ENCODE measurements around the gene SLC2A10. TPM values are rescaled to one million over a fixed set of nuclear protein-coding genes. Genes with fewer than 3 reads are reported as not detected.

SLC2A10 gene
- total RNA-seq, 1 donor from 2014 or later = 19.4 TPM

DNA sequence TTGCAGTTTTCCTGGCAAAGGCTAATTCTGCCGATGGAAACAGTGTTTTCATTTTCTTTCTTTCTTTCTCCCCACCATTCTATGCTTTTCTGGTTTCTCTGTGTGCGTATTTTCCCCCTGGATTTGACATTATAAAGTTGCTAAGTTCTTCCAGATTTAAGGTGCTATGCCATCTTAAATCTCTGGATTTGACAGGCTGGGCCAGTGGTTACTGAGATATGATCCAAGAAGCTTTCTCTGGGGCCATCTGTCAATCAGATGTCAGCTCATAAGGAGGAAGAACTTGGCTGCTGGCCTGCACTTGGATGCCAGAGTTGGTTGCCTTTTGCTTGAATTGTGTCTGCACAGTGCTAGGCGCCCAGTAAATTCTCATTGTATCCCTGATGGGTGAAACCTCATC lies 39.7 kb downstream of the SLC2A10 start:
- H3K27ac Mint-ChIP-seq (ENCODE audit: unreplicated experiment) = no peak overlapping the region
- H3K36me3 Mint-ChIP-seq (ENCODE audit: low read depth, unreplicated experiment) = no peaks in the 10 kb centered on the region
- TF ChIP-seq, protein P1, sequence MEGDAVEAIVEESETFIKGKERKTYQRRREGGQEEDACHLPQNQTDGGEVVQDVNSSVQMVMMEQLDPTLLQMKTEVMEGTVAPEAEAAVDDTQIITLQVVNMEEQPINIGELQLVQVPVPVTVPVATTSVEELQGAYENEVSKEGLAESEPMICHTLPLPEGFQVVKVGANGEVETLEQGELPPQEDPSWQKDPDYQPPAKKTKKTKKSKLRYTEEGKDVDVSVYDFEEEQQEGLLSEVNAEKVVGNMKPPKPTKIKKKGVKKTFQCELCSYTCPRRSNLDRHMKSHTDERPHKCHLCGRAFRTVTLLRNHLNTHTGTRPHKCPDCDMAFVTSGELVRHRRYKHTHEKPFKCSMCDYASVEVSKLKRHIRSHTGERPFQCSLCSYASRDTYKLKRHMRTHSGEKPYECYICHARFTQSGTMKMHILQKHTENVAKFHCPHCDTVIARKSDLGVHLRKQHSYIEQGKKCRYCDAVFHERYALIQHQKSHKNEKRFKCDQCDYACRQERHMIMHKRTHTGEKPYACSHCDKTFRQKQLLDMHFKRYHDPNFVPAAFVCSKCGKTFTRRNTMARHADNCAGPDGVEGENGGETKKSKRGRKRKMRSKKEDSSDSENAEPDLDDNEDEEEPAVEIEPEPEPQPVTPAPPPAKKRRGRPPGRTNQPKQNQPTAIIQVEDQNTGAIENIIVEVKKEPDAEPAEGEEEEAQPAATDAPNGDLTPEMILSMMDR (IDR thresholded peaks at IDR 0.05; ENCODE audit: unreplicated experiment) = no peak
- H3K4me3 Mint-ChIP-seq (ENCODE audit: unreplicated experiment) = no peak overlapping the region
- H3K4me1 Mint-ChIP-seq (ENCODE audit: unreplicated experiment) = no peaks in the 10 kb centered on the region
- DNase-seq (ENCODE audit: low spot score) = no peak
- H3K9me3 Mint-ChIP-seq (ENCODE audit: unreplicated experiment) = no peaks in the 10 kb centered on the region
- peaks cover 5% of the 10 kb centered on the region for H3K27me3 Mint-ChIP-seq (ENCODE audit: unreplicated experiment)

DNA sequence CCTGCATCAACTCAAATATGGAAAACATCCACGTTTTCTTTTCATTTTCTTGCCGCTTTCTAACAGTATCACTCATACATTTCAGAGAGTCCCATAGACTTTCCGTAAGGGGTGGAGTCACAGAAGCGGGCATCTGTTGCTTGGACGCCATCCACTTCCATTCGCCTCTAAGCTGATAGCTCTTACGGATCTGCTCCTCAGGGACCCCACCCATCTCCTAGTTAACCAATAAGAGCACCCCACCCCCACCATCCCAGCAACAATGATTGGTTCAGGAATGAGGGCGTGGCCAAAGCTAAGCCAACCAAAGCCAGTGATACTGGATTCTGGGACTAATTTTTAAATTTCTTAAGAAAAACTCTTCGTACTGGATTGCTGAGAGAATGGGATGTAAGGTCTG lies 42.4 kb downstream of the SLC2A10 start:
- Mint-ChIP-seq H3K4me1 (ENCODE audit: unreplicated experiment) (no peaks in the 10 kb centered on the region), H3K4me3 (ENCODE audit: unreplicated experiment) (no peak overlapping the region)
- DNase-seq (ENCODE audit: low spot score) = no peak

DNA sequence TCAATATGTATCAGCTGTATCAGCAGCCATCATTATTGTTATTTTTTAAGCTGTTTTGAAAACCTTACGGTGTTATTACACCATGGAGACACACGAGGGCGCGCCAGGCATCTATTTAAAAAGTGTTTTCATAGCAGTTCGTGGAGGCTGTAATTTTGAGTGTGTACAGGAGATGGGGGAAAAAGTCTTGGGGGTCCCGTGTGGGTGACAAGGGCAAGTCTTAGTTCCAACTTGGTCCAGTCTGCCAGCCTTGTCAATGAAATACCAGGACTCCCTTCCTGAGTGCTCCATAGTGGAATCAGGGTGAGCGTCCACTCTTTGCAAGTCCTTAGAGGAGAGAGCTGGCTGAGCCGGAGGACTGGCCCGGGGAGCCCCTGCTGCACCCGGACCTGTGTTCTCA lies 43.3 kb downstream of the SLC2A10 start:
- TF ChIP-seq, protein P1 (IDR thresholded peaks at IDR 0.05; ENCODE audit: unreplicated experiment) = peak; percentile 87
- Mint-ChIP-seq H3K36me3 (ENCODE audit: low read depth, unreplicated experiment) (no peaks in the 10 kb centered on the region), H3K4me1 (ENCODE audit: unreplicated experiment) (no peaks in the 10 kb centered on the region), H3K27me3 (ENCODE audit: unreplicated experiment) (peaks cover 5% of the 10 kb centered on the region), H3K4me3 (ENCODE audit: unreplicated experiment) (no peak overlapping the region), H3K27ac (ENCODE audit: unreplicated experiment) (no peak overlapping the region), H3K9me3 (ENCODE audit: unreplicated experiment) (no peaks in the 10 kb centered on the region)
- DNase-seq (ENCODE audit: low spot score) = peak; percentile 67

More for the DNA sequence above, 42.4 kb downstream of the SLC2A10 start:
- H3K27me3 Mint-ChIP-seq (ENCODE audit: unreplicated experiment) = peaks cover 4% of the 10 kb centered on the region
- no peak overlapping the region for H3K27ac Mint-ChIP-seq (ENCODE audit: unreplicated experiment)
- no peaks in the 10 kb centered on the region for H3K9me3 Mint-ChIP-seq (ENCODE audit: unreplicated experiment)
- no peaks in the 10 kb centered on the region for H3K36me3 Mint-ChIP-seq (ENCODE audit: low read depth, unreplicated experiment)
- TF ChIP-seq, protein P1 (IDR thresholded peaks at IDR 0.05; ENCODE audit: unreplicated experiment) = no peak

DNA sequence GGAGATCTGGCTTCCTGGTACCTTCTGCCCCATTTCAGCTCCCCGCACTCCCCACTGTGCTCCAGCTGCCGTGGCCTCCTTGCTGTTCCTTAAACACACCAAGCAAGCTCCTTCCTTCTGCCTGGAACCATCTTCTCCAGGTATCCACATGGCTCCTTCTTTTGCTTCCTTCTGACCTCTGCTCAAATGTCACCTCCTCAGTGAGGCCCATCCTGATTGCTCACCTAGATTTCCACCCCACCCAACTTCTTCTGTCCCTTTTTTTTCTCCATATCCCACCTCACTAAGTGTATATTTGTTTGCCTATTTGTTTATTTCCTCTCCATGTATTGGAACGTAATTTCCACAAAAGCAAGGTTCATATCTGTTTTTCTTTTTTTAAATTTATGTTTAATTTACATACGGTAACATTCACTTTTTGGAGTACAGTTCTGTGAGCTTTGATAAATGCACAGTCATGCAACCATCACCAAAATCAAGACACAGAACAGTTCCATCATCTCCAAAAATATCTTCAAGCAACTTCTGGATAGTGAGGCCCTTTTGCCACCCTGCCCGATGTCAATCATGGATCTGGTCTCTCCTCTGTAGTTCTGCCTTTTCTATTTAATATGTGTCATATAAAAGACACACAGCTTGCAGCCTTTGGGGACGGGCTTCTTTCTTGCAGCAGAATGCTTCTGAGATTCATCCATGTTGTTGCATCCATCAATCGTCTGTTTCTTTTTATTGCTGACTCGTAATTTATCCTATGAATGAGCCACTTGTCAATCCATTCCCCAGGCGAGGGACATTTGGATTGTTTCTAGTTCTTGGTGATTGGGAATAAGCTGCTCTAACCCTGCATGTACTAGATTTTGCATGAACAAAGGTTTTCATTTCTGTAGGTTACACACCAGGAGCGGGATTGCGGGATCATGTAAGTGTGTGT lies 46.3 kb downstream of the SLC2A10 start:
- Mint-ChIP-seq H3K27ac (ENCODE audit: unreplicated experiment) (no peak overlapping the region), H3K27me3 (ENCODE audit: unreplicated experiment) (peaks cover 5% of the 10 kb centered on the region), H3K4me1 (ENCODE audit: unreplicated experiment) (no peaks in the 10 kb centered on the region), H3K4me3 (ENCODE audit: unreplicated experiment) (no peak overlapping the region), H3K36me3 (ENCODE audit: low read depth, unreplicated experiment) (no peaks in the 10 kb centered on the region), H3K9me3 (ENCODE audit: unreplicated experiment) (no peaks in the 10 kb centered on the region)
- TF ChIP-seq, protein P1 (IDR thresholded peaks at IDR 0.05; ENCODE audit: unreplicated experiment) = no peak
- DNase-seq (ENCODE audit: low spot score) = no peak

DNA sequence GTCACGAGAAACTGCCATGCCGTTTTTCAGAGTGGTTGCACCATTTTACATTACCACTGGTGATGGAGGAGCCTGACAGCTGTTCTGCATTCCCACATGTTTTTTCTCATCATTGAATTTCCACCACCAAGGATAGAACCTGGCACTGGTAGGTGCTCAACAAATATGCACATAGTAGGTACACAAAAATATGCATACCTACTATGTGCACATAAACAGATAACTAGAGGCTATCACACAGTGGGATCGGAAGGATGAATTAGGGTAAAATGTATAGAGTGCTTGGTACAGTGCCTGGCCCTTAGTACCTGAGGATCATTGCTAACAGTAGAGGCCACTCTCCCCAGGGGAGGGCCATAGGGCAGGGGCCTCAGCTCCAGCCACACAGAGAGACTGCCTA lies 47.0 kb downstream of the SLC2A10 start:
- Mint-ChIP-seq H3K27ac (ENCODE audit: unreplicated experiment) (no peak overlapping the region), H3K9me3 (ENCODE audit: unreplicated experiment) (no peaks in the 10 kb centered on the region), H3K4me1 (ENCODE audit: unreplicated experiment) (no peaks in the 10 kb centered on the region), H3K36me3 (ENCODE audit: low read depth, unreplicated experiment) (no peaks in the 10 kb centered on the region), H3K27me3 (ENCODE audit: unreplicated experiment) (peaks cover 5% of the 10 kb centered on the region), H3K4me3 (ENCODE audit: unreplicated experiment) (no peak overlapping the region)
- no peak for DNase-seq (ENCODE audit: low spot score)
- TF ChIP-seq, protein P1 (IDR thresholded peaks at IDR 0.05; ENCODE audit: unreplicated experiment) = no peak

Measured in endothelial cell (in vitro differentiated cells).